Measurements from ENCODE around the gene LRRC42.
A peak's percentile ranks its signal among the peaks of the same experiment; 100 is the strongest.
"Not testable (repeated sequence)": the region's sequence is repeated elsewhere in the genome, so short reads cannot be mapped to it uniquely, and the experiment has no call there.

Gene LRRC42

DNA sequence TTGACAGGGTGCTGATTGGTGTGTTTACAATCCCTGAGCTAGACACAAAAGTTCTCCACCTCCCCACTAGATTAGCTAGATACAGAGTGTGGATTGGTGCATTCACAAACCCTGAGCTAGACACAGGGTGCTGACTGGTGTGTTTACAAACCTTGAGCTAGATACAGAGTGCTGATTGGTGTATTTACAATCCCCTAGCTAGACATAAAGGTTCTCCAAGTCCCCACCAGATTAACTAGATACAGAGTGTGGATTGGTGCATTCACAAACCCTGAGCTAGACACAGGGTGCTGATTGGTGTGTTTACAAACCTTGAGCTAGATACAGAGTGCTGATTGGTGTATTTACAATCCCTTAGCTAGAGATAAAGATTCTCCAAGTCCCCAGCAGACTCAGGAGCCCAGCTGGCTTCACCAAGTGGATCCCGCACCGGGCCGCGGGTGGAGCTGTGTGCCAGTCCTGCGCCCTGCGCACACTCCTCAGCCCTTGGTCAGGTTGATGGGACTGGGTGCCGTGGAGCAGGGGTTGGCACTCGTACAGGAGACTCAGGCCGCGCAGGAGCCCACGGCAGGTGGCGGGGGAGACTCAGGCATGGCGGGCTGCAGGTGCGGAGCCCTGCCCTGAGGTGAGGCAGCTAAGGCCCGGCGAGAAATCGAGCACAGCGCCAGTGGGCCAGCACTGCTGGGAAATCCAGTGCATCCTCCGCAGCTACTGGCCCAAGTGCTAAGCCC is 57.8 kb downstream of the LRRC42 start:
- not testable (repeated sequence) for DNase-seq (ENCODE audit: low read depth, low spot score)

DNA sequence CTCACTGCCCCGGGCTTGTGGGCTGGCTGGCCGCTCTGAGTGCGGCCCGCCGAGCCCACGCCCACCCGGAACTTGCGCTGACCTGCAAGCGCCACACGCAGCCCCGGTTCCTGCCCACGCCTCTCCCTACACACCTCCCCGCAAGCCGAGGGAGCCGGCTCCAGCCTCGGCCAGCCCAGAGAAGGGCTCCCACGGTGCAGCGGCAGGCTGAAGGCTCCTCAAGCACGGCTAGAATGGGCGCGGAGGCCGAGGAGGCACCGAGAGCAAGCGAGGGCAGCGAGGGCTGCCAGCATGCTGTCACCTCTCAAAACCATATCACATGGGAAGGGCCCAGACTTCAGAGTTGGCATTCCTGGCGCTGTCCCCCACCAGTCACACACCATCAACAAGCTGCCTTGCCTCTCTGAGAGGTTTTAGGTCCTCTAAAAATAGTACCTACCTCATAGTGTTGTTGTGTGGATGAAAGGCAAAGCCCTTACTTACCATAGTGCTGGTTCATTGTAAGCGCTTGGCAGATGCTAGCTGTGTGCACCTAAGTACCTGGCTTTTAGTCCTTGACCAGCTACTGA is 58.4 kb downstream of the LRRC42 start:
- no peak for DNase-seq (ENCODE audit: low read depth, low spot score)

DNA sequence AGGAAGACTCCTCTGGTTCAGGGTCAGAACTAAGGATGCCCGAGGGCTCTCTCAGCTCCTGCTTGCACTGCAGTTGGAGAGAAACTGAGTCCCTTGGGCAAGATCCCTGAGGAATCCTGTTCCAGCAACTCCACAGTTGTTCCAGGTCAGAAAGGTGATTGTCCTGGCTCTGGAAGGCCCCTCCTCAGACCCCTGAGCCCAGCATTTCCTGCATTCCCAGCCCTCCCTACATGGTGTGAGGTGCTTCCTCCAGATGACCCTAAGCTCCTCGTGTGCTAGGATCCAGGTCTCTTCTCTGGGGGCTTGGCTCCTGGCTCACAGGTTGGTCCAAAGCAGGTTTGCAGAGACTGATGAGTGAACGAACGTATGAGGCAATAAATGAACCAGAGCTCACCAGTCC is 60.4 kb downstream of the LRRC42 start:
- no peak for DNase-seq (ENCODE audit: low read depth, low spot score)

DNA sequence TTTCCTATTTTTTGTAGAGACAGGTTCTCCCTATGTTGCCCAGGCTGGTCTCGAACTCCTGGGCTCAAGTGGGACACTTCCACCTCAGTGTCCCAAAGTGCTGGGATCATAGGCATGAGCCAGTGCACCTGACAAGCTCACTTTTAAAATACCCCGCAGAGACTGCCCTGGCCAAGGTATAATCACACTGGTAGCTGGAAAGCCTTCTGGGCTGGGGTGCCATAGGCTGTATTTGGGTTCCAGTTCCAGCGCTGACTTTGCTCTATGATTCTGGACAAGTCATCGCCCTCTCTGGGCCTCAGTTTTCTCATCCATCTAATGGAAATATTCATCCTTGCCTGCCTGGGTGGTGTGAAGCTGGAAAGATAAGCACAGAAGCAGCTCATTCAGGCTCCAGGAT is 61.5 kb downstream of the LRRC42 start:
- DNase-seq (ENCODE audit: low read depth, low spot score) = no peak

DNA sequence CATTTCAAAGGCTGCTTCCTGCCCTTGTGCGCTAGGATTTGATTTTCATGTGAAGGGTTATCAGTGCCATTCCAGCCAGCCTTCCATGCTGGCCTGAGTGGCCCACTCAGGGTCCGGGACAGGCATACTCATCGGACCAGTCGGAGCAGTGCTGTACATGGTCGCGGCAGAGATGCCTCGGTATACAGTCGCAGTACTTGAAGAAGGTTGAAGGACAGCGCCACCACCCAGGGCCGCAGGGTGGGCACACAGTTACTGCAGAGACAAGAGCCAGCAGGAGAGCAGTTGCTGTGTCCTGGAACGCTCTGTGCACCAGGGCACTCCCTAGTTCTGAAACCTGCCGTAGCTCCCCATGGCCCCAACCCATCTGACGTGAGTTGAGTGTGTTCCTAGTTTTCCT is 62.7 kb downstream of the LRRC42 start:
- no peak for DNase-seq (ENCODE audit: low read depth, low spot score)

DNA sequence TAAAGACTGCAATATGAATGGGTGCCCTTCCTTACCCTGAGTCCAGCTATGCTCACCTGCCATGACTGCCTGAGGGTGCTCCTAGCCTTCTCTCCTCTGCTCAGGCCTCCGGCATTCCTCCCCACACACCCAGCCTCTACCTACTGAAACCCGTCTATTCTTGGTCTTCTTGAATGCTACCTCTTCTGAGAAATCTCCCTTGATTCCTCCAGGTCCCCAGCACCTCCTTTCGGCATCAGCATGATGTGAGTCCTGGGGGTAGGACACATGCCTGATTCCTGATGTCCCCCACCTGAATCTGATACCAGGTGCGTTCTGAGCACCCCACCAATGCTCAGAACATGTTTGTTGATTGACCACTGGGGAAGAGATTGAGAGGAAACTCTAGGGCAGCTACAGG is 63.3 kb downstream of the LRRC42 start:
- no peak for DNase-seq (ENCODE audit: low read depth, low spot score)

DNA sequence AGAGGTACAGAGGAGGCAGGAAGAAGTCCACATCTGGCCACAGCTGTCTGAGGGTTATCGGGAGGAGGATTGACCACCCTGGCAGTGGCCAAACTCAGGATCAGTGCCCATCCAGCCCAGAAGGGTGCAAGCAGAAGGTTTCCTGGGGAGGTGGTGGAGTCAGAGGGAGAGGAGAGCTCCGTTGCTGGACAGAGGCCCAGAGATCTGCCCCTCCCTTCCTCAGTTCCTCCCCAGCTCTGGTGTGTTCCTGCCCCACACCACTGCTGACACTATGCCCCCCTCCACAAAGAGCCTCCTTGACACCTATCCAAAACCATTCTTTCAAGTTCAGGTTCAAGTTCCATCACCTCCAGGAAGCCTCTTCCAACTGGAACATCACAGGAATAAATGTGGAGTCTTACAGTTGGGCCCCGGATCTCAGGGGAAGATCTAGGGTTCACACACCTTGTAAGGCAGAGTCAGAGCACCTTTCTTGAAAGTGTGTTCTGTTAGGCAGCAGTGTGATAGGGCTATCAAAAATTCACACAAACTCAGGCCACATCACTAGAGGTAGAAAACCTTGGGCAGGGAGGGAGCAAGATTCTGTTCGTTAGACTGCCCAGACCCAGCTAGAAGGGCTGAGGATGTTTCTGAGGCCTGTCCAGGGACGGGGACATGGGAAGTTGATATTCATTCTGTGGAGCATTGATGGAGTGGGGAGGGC is 64.4 kb downstream of the LRRC42 start:
- DNase-seq (ENCODE audit: low read depth, low spot score) = no peak

DNA sequence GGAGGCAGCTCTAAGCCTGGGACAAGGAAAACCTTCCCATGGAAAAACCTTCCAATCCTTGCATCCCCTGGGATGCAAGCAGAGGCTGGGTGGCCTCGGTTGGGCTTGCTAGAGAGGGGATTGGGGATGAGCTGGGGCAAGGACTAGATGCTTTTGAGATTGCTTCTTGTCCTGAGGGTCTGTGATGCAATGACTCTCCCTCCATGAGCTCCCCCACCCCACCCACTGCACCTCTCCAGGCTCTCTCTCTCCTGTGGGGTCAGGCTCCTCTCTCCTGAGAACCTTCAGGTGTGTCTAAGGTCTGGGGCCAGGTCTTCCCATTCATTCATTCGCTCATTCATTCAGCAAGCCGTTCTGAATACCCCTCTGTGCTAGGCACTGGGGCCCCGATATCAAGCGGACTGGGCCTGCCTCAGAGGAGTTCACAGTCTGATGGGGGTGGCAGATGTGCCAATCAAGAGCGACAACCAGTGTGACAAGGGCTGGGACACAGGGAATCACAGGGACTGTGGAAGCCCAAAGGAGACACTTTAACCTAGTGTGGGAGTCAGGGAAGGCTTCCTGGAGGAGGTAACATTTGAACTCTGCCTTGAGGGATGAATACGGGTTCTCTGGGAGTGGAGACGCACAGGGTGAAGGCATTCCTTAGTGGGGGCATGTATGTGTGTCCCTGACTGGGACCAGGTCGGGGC is 65.3 kb downstream of the LRRC42 start:
- DNase-seq (ENCODE audit: low read depth, low spot score) = no peak

DNA sequence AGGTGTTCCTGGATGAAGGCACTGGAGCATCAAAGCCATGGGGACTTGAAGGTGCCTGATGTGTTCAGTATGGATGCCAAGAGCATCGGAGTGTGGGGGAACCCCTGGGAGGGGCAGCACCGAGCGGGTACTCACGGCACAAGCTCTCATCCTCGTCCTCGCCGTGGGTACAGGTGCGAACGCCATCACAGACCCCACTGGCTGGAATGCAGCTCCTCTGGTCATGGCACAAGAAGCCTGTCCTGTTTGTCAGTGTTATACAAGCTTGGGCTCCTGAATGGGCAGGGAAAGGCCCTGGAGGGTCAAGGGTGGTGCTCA is 65.8 kb downstream of the LRRC42 start:
- DNase-seq (ENCODE audit: low read depth, low spot score) = no peak

DNA sequence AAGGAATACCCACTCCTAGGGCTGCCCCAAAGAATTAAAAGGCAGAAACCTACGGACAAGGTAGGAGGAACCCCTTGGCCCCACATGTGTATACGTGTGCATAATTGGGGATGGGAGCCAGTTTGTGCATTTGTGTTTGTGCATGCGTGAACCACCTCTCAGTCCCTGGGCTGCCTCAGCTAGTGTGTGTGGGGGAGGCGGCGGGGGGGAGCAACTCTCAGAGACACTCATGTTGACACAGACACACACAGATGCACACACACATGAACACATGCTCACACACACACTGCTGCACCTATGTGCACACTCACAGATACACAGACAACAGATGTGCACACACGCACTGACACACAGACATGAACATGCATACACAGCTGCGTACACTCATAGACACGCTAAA is 66.7 kb downstream of the LRRC42 start:
- no peak for DNase-seq (ENCODE audit: low read depth, low spot score)

DNA sequence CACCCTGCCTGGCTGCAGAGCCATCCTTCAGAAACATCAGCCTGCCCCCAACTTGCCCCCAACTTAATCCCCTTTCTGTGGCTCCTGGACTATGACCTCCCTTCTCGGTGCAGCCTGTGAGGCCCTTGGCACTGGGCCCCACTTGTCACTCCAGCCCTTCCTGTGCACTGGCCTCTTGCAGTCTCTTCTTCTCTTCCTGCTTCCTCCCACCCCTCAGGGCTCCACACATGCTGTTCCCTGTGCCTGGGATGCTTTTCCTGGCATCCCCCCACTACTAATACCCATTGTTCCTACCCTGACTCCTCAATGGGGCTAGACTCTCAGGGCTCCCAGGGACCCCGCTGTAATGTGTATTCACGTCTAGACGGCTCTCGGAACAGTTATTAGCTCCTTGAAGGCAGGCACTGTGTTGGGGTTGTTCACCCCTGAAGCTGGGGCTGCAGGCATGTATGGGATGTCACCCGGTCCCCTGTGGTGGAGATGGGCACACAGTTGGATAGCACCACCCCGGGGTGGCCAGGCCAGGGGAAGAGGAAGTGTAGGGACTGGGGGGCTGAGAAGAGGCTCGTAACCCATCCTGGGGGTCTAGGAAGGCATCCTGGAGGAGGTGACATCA is 67.4 kb downstream of the LRRC42 start:
- no peak for DNase-seq (ENCODE audit: low read depth, low spot score)

DNA sequence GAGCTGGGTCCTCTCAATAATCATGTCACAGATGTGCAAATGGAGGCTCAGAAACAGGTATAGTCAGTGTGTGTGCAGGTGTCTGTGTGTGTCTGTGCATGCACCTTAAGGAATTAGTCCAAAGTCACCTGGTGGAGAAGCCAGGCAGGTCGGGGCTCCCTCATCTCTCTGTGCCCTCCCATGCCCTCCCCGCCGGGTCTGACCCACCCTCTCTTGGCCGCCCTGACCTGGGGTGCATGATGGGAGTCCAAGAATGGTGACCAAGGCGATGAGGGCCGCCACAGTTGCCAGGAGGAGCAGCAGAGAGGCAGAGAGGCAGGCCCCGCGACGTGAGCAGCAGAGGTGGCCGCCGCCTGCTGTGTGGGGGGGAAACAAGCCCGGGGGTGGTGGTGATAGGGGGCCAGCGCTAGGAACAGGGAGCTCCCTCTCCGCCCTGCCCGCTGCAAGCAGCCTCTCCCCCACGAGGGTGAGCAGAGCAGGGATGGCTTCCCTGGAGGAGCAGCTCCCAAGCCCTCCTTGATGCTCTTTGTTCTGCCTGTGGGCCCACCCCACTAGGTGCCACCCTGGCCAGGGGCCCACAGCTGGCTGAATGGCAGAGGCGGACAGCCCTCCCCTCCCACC is 68.0 kb downstream of the LRRC42 start:
- DNase-seq (ENCODE audit: low read depth, low spot score) = no peak

DNA sequence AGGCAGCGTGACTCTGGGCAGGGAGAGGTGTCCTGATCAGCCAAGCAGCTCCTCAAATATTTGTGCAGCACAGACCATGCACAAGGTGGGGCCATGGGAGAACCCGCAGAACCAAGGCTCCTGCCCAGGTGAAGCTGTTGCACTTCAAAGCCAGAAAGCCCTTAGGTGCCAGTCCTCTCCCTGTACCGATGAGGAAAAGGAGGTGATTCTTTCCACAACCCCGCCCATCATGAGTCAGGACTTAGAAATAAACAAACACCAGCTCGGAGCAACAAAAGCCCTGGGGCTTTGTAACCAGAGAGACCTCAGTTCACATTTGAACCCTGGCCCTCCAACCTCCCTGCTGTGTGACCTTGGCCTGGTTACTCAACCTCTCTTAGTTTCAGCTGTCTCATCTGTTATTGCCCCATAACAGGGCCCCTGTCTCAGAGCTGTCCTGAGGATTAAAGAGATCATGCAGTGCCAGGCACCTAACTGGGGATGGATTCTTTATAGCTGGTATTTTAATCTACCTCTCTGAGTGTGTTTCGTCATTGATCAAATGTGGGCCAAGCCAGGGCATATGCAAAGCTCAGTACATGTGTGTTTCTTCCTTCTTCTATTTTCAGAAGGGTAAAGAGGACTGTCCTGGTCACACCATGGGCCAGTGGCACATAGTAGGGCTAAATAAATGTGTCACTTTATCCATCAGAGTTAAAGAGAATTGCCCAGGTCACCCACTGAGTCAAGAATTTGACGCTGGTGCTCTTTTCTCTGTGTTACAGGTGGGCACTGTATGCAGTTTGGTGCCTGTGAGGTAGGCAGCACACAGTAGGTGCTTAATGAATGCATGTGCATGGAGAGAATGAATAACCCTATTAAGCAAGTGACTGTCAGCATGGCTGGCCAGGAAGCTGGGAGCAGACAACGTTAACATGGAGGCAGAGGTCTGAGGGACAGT is 70.5 kb downstream of the LRRC42 start:
- peak; percentile 75 for DNase-seq (ENCODE audit: low read depth, low spot score)
